Heart left ventricle (tissue), 16 donors: ENCODE results near the gene OSTM1. TPM values are rescaled to one million over a fixed set of nuclear protein-coding genes. Genes with fewer than 3 reads are reported as not detected.

ENCODE experiments used
- ATAC-seq, 4 donors: fragments of 200-7000 bp; cut with Tn5 transposase; one replicate each; pipeline ENCODE4 v1.9.1; 2020 to 2022; ENCODE audit warnings: moderate library complexity in 4 of 4, mild to moderate bottlenecking in 3 of 4, moderate number of reproducible peaks in 1 of 4
- DNase-seq, 5 donors: peaks; one replicate each; pipeline ENCODE4 v3.0.0-alpha.2; 2020
- H3K27ac ChIP-seq, 12 donors: fragments of 200-600 bp; sonication (generic) in 4 of 12; one replicate each; pipeline versions ENCODE4 v1.5.0 to v1.8.0; 2016 to 2022; ENCODE audit warnings: mild to moderate bottlenecking in 2 of 12
- H3K27me3 ChIP-seq, 9 donors: fragments of 200-600 bp; sonication (generic) in 2 of 9; one replicate each; pipeline versions ENCODE4 v1.5.1 to v1.8.0; 2016 to 2022; ENCODE audit warnings: mild to moderate bottlenecking in 3 of 9
- H3K36me3 ChIP-seq, 9 donors: fragments of 200-600 bp; sonication (generic) in 2 of 9; one replicate each; pipeline versions ENCODE4 v1.5.0 to v1.8.0; 2018 to 2022; ENCODE audit warnings: mild to moderate bottlenecking in 2 of 9
- H3K4me1 ChIP-seq, 12 donors: fragments of 200-600 bp; sonication (generic) in 4 of 12; one replicate each; pipeline versions ENCODE4 v1.5.0 to v1.8.0; 2016 to 2022; ENCODE audit warnings: mild to moderate bottlenecking in 3 of 12
- H3K4me3 ChIP-seq, 12 donors: fragments of 200-600 bp; sonication (generic) in 4 of 12; one replicate each; pipeline versions ENCODE4 v1.5.0 to v1.8.0; 2017 to 2022; ENCODE audit warnings: mild to moderate bottlenecking in 9 of 12, moderate library complexity in 4 of 12
- H3K9me3 ChIP-seq, 12 donors: fragments of 200-600 bp; sonication (generic) in 4 of 12; one replicate each; pipeline versions ENCODE4 v1.5.0 to v1.8.0; 2016 to 2022; ENCODE audit warnings: mild to moderate bottlenecking in 1 of 12
- CTCF ChIP-seq, 12 donors: fragments of 200-600 bp; sonication (generic) in 4 of 12; IDR thresholded peaks; one replicate each; pipeline versions ENCODE4 v1.5.0 to v1.8.0; 2018 to 2022; ENCODE audit warnings: antibody characterized with exemption in 12 of 12, mild to moderate bottlenecking in 5 of 12
- POLR2A ChIP-seq, 2 donors: fragments of 450-650 bp; IDR thresholded peaks; one replicate each; pipeline ENCODE4 v1.6.1; 2017; ENCODE audit warnings: antibody characterized with exemption in 2 of 2, mild to moderate bottlenecking in 2 of 2, moderate library complexity in 2 of 2
- WGBS, 4 donors: extraction: QIAGEN DNeasy Blood & Tissue Kit in 2 of 4; methylation state at CpG; one replicate each; pipeline versions ENCODE4 v1.1.5 to v1.1.7; 2013 to 2018; 5-methylcytosine and 5-hydroxymethylcytosine counted together
- intact Hi-C, 10 donors: fragments of 100-400 bp; cut with DNase I; formaldehyde crosslinking; loops; one replicate each; pipeline versions ENCODE4 v1.11.1 to v1.14.2; 2022
- polyA plus RNA-seq, 2 donors: library from polyadenylated mRNA; stranded (reverse); fragments of 200-250 nt; gene quantifications; one replicate each; pipeline ENCODE4 v1.2.3, GENCODE V29; 2013
- total RNA-seq, 9 donors: library from RNA; depleted of rRNA in 2 of 9; stranded (reverse); fragments of >200 nt in 2 of 9; fragmentation: NEBNext Ultra II Directional in 3 of 9; extraction: Animal tissue kit (Norgen Biotek cat#: 25700) in 3 of 9; gene quantifications; one replicate each; pipeline versions ENCODE4 v1.1.0 to v1.2.4, GENCODE V29; 2016 to 2023
- donor health status: ischemic (EF 13 %, LVEDD 7.1; RV severe dilation, severe dysfunction).
- donor health status: healthy with polysubstance abuse.
- donor health status: DM: no; HTN: yes; CAD: no.
- donor health status: DM: no; HTN: no; CAD: no.
- donor health status: ischemic (EF 25% LVEDD 6.9; RV normal size, moderate dysfunction).
- donor health status: ischemic (EF 25% LVEDD 5.7; RV mildly dilated, moderate dysfunction).
- donor health status: healthy.
- donor health status: DM: yes; HTN: yes; CAD: no.
- donor health status: ischemic (EF 35%, LVEDD 5.7; RV mildly dilated, moderate dysfunction).
- donor health status: nonischemic (EF 11% LVEDD 7.7; RV severe dilation, severe dysfunction).
- donor health status: DM: yes; HTN: yes; CAD: no.
- donor health status: PGD.
- donor health status: ischemic (EF 29% LVEDD 5.4; RV normal size, mild dysfunction).
- donor health status: nonischemic (EF 23%, LVEDD 6.1; RV moderate dilation, normal function).

OSTM1 gene
- total and polyA plus RNA-seq, 11 donors, result 19.0 to 69.3 (median 45.2) TPM

GRCh38 chr6:108108374-108108773 is 33.8 kb upstream of the OSTM1 start:
- no peak overlapping the region for H3K27ac ChIP-seq
- H3K9me3 ChIP-seq, result no peaks in the 10 kb centered on the region
- H3K36me3 ChIP-seq, result no peaks in the 10 kb centered on the region
- DNase-seq (no peak), ATAC-seq (no peak)
- peaks cover 0 to 40% (median 20%) of the 10 kb centered on the region in 9 donors for H3K27me3 ChIP-seq
- H3K4me3 ChIP-seq, result no peak overlapping the region
- H3K4me1 ChIP-seq, result peaks cover 0 to 3% (median 0%) of the 10 kb centered on the region in 12 donors
- intact Hi-C loops, result no loop called here
- TF ChIP-seq CTCF (IDR thresholded peaks at IDR 0.05) (no peak), POLR2A (IDR thresholded peaks at IDR 0.05) (no peak)

GRCh38 chr6:108107102-108107501 is 32.6 kb upstream of the OSTM1 start:
- Histone ChIP-seq H3K27me3 (peaks cover 0 to 28% (median 12%) of the 10 kb centered on the region in 9 donors), H3K9me3 (no peaks in the 10 kb centered on the region), H3K4me1 (no peaks in the 10 kb centered on the region), H3K27ac (no peak overlapping the region), H3K4me3 (no peak overlapping the region), H3K36me3 (no peaks in the 10 kb centered on the region)
- TF ChIP-seq CTCF (IDR thresholded peaks at IDR 0.05) (no peak), POLR2A (IDR thresholded peaks at IDR 0.05) (no peak)
- no peak for ATAC-seq
- no peak for DNase-seq
- intact Hi-C loops, result no loop called here
- WGBS, 4 donors, result 96 to 100% (median 98%) methylated on average over 1 of the region's 1 CpG

- TF ChIP-seq CTCF (IDR thresholded peaks at IDR 0.05) (no peak), POLR2A (IDR thresholded peaks at IDR 0.05) (no peak)
- Histone ChIP-seq H3K4me1 (no peaks in the 10 kb centered on the region), H3K4me3 (no peak overlapping the region), H3K36me3 (no peaks in the 10 kb centered on the region), H3K27ac (no peak overlapping the region), H3K9me3 (no peaks in the 10 kb centered on the region), H3K27me3 (peaks cover 0 to 24% (median 12%) of the 10 kb centered on the region in 9 donors)
- 50 to 85% (median 65%) methylated on average over 1 of the region's 1 CpG for WGBS, 4 donors
- ATAC-seq, result no peak
- DNase-seq, result no peak
- intact Hi-C loops, result no loop called here
Measured at GRCh38 chr6:108106694-108107093, 32.2 kb upstream of the OSTM1 start.

- 89 to 94% (median 91%) methylated on average over 5 of the region's 5 CpGs for WGBS, 4 donors
- TF ChIP-seq CTCF (IDR thresholded peaks at IDR 0.05) (no peak), POLR2A (IDR thresholded peaks at IDR 0.05) (no peak)
Measured at GRCh38 chr6:108106261-108106660, 31.7 kb upstream of the OSTM1 start.

More at GRCh38 chr6:108106261-108106660, 31.7 kb upstream of the OSTM1 start:
- no peaks in the 10 kb centered on the region for H3K9me3 ChIP-seq
- no peak overlapping the region for H3K27ac ChIP-seq
- no peaks in the 10 kb centered on the region for H3K4me1 ChIP-seq
- no peak overlapping the region for H3K4me3 ChIP-seq
- intact Hi-C loops, result no loop called here
- no peaks in the 10 kb centered on the region for H3K36me3 ChIP-seq
- no peak for ATAC-seq
- H3K27me3 ChIP-seq, result peaks cover 0 to 20% (median 11%) of the 10 kb centered on the region in 9 donors
- DNase-seq, result no peak
